HEK293 (cell line): Measurements from ENCODE around the gene PSTPIP2.

Source experiments
- BCL6B ChIP-seq: fragments of 450-650 bp; formaldehyde crosslinking; IDR thresholded peaks from 2 replicates; pipeline ENCODE4 v1.5.1; 2017; ENCODE audit warnings: missing biosample characterization, missing genetic modification characterization
- CTCF ChIP-seq: fragments of 450-650 bp; formaldehyde crosslinking; IDR thresholded peaks from 2 replicates; pipeline ENCODE4 v1.5.1; 2016; ENCODE audit warnings: missing biosample characterization, missing genetic modification characterization
- IKZF3 ChIP-seq: fragments of 450-650 bp; IDR thresholded peaks from 2 replicates; pipeline ENCODE4 v1.5.0; 2018; ENCODE audit warnings: missing biosample characterization, mild to moderate bottlenecking, missing genetic modification characterization, moderate library complexity
- ZBTB8A ChIP-seq: fragments of 450-650 bp; formaldehyde crosslinking; IDR thresholded peaks from 2 replicates; pipeline ENCODE4 v1.5.1; 2016; ENCODE audit warnings: missing biosample characterization, missing genetic modification characterization
- ZNF184 ChIP-seq: fragments of 450-650 bp; IDR thresholded peaks from 2 replicates; pipeline ENCODE4 v1.5.1; 2018; ENCODE audit warnings: missing biosample characterization, mild to moderate bottlenecking, missing genetic modification characterization
- ZNF274 ChIP-seq, 2 experiments: fragments of 200-500 bp in 1 of 2; fragments of 450-650 bp in 1 of 2; sonication (Bioruptor generic) in 1 of 2; formaldehyde crosslinking in 1 of 2; IDR thresholded peaks; 2 replicates each; pipeline versions ENCODE4 v1.5.1 to v1.6.1; 2014 to 2016; ENCODE audit warnings: borderline replicate concordance in 1 of 2, inconsistent platforms in 1 of 2, low read length in 1 of 2, missing biosample characterization in 1 of 2, missing genetic modification characterization in 1 of 2
- ZNF341 ChIP-seq: fragments of 450-650 bp; formaldehyde crosslinking; IDR thresholded peaks from 2 replicates; pipeline ENCODE4; 2016; ENCODE audit warnings: low read depth, missing biosample characterization, missing genetic modification characterization
- ZNF501 ChIP-seq: fragments of 450-650 bp; formaldehyde crosslinking; IDR thresholded peaks from 2 replicates; pipeline ENCODE4 v1.5.1; 2016; ENCODE audit warnings: missing biosample characterization, missing genetic modification characterization
- ZNF837 ChIP-seq: fragments of 450-650 bp; formaldehyde crosslinking; IDR thresholded peaks from 2 replicates; pipeline ENCODE4 v1.5.1; 2016; ENCODE audit warnings: missing biosample characterization, missing genetic modification characterization

- no peak for TF ChIP-seq ZNF274 (IDR thresholded peaks at IDR 0.05; ENCODE audit: low read length)
- TF ChIP-seq ZNF274 (tag by site-specific recombination; IDR thresholded peaks at IDR 0.05; ENCODE audit: borderline replicate concordance): no peak
- TF ChIP-seq ZNF837 (tag by site-specific recombination): no peak
- TF ChIP-seq IKZF3: no peak
- TF ChIP-seq ZNF341 (tag by site-specific recombination): no peak
- no peak for TF ChIP-seq CTCF (tag by site-specific recombination)
- TF ChIP-seq ZNF501 (tag by site-specific recombination): no peak
- no peak for TF ChIP-seq ZNF184 (tag by site-specific recombination)
- TF ChIP-seq BCL6B (tag by site-specific recombination): no peak
- no peak for TF ChIP-seq ZBTB8A
Measured at GRCh38 chr18:46037512-46038305, 34.4 kb downstream of the PSTPIP2 start.
